ENCODE measurements around the gene ANAPC10.

Gene ANAPC10

GRCh38 chr4:144985014-144985413 is 113.0 kb downstream of the ANAPC10 start:
- H3K4me3 ChIP-seq (ENCODE audit: low read length), result no peak overlapping the region
- DNase-seq (ENCODE audit: low read depth), result no peak
- no peak for TF ChIP-seq CTCF (conservative IDR thresholded peaks at IDR 0.05; ENCODE audit: low read depth, low read length)

GRCh38 chr4:144984241-144984640 is 113.8 kb downstream of the ANAPC10 start:
- no peak overlapping the region for H3K4me3 ChIP-seq (ENCODE audit: low read length)
- no peak for DNase-seq (ENCODE audit: low read depth)
- TF ChIP-seq CTCF (conservative IDR thresholded peaks at IDR 0.05; ENCODE audit: low read depth, low read length), result no peak

- H3K4me3 ChIP-seq (ENCODE audit: low read length), result no peak overlapping the region
- DNase-seq (ENCODE audit: low read depth), result no peak
- TF ChIP-seq CTCF (conservative IDR thresholded peaks at IDR 0.05; ENCODE audit: low read depth, low read length), result no peak
These were observed 122.3 kb downstream of the ANAPC10 start for GRCh38 chr4:144975718-144976117.

- no peak overlapping the region for H3K4me3 ChIP-seq (ENCODE audit: low read length)
- DNase-seq (ENCODE audit: low read depth), result no peak
- no peak for TF ChIP-seq CTCF (conservative IDR thresholded peaks at IDR 0.05; ENCODE audit: low read depth, low read length)
These were observed 127.4 kb downstream of the ANAPC10 start for GRCh38 chr4:144970597-144970996.

- no peak for TF ChIP-seq CTCF (conservative IDR thresholded peaks at IDR 0.05; ENCODE audit: low read depth, low read length)
- no peak for DNase-seq (ENCODE audit: low read depth)
- no peak overlapping the region for H3K4me3 ChIP-seq (ENCODE audit: low read length)
These were observed 128.2 kb downstream of the ANAPC10 start for GRCh38 chr4:144969821-144970220.

GRCh38 chr4:144968606-144969005 is 129.4 kb downstream of the ANAPC10 start:
- no peak overlapping the region for H3K4me3 ChIP-seq (ENCODE audit: low read length)
- no peak for TF ChIP-seq CTCF (conservative IDR thresholded peaks at IDR 0.05; ENCODE audit: low read depth, low read length)
- no peak for DNase-seq (ENCODE audit: low read depth)

GRCh38 chr4:144967161-144967560 is 130.8 kb downstream of the ANAPC10 start:
- H3K4me3 ChIP-seq (ENCODE audit: low read length), result no peak overlapping the region
- TF ChIP-seq CTCF (conservative IDR thresholded peaks at IDR 0.05; ENCODE audit: low read depth, low read length), result no peak
- no peak for DNase-seq (ENCODE audit: low read depth)
